HepG2 (cell line): ENCODE results near the gene TSPAN9. TPM values are rescaled to one million over a fixed set of nuclear protein-coding genes. Genes with fewer than 3 reads are reported as not detected.

Experiments used
- ATAC-seq: fragments of 200-7000 bp; cut with Tn5 transposase; 3 replicates; pipeline ENCODE4 v1.9.1; 2020; ENCODE audit warnings: mild to moderate bottlenecking, moderate library complexity
- BruUV-seq: library from RNA; stranded (reverse); fragments of 400-500 nt; replicated peaks from 2 replicates; lab custom pipeline; 2021; lab: Mats Ljungman, UMichigan
- CTCF ChIA-PET: fragments of 300-600 bp; formaldehyde crosslinking; extraction: SDS; loops from one replicate; lab custom pipeline; 2021; ENCODE audit warnings: low total read pairs, inconsistent platforms, low intra/inter-chr PET ratio; lab: Yijun Ruan, JAX
- POLR2A ChIA-PET: fragments of 350-600 bp; sonication (Branson Sonifier 250); formaldehyde crosslinking; loops from one replicate; lab custom pipeline; 2020; ENCODE audit warnings: antibody characterized with exemption, inconsistent platforms; lab: Yijun Ruan, JAX
- DNase-seq: peaks from one replicate; pipeline ENCODE4 v3.0.0-alpha.2; 2015; ENCODE audit warnings: low spot score
- FAIRE-seq: peaks from 3 replicates; lab custom pipeline; 2011; peaks lifted over from hg19 to GRCh38; lab: Jason Lieb, UNC
- H2AFZ ChIP-seq: one replicate; pipeline ENCODE4 v1.6.1; 2011; ENCODE audit warnings: low read length, inconsistent platforms
- H3K27ac ChIP-seq: fragments of 300-600 bp; 3 replicates; pipeline ENCODE4 v1.8.0; 2011; ENCODE audit warnings: mixed run types, mild to moderate bottlenecking, mixed read lengths, low read length, inconsistent platforms; ENCODE audit not compliant: insufficient read depth; ENCODE audit errors: extremely low read length
- H3K27me3 ChIP-seq, 2 experiments: fragments of 200-600 bp in 1 of 2; 2 replicates in 1 of 2; 3 replicates in 1 of 2; pipeline versions ENCODE4 v1.6.0 to v1.8.0; 2011; ENCODE audit warnings: low read length in 2 of 2, mild to moderate bottlenecking in 2 of 2, moderate library complexity in 2 of 2, inconsistent platforms in 1 of 2; ENCODE audit not compliant: insufficient read depth in 2 of 2, control insufficient read depth in 1 of 2
- H3K36me3 ChIP-seq, 2 experiments: fragments of 200-600 bp in 1 of 2; replicated peaks in 1 of 2; 2 replicates in 1 of 2; 3 replicates in 1 of 2; pipeline versions ENCODE4 v1.5.1 to v1.8.0; 2011; ENCODE audit warnings: low read length in 2 of 2, inconsistent platforms in 1 of 2; ENCODE audit not compliant: insufficient read depth in 2 of 2, control insufficient read depth in 1 of 2
- H3K4me1 ChIP-seq: 2 replicates; pipeline ENCODE4 v1.5.1; 2012; ENCODE audit warnings: low read length, inconsistent platforms; ENCODE audit not compliant: insufficient read depth
- H3K4me2 ChIP-seq: 2 replicates; pipeline ENCODE4 v1.6.0; 2011; ENCODE audit warnings: low read depth, low read length, inconsistent platforms
- H3K4me3 ChIP-seq, 3 experiments: fragments of 200-600 bp in 1 of 3; sonication (generic), shearing (Covaris generic) in 1 of 3; replicated peaks in 1 of 3; 2 replicates each; pipeline ENCODE4 v1.5.1; 2011 to 2016; ENCODE audit warnings: low read length in 3 of 3, inconsistent platforms in 2 of 3, low read depth in 2 of 3, mild to moderate bottlenecking in 2 of 3, control low read depth in 1 of 3, mixed read lengths in 1 of 3; ENCODE audit not compliant: insufficient read depth in 1 of 3
- H3K79me2 ChIP-seq: one replicate; pipeline ENCODE4 v1.6.1; 2011; ENCODE audit warnings: low read length, inconsistent platforms; ENCODE audit not compliant: insufficient read depth
- H3K9ac ChIP-seq: 2 replicates; pipeline ENCODE4 v1.6.0; 2011; ENCODE audit warnings: mild to moderate bottlenecking, low read depth, low read length, inconsistent platforms; ENCODE audit not compliant: insufficient read depth
- H3K9me3 ChIP-seq: 2 replicates; pipeline ENCODE4 v1.5.1; 2012; ENCODE audit warnings: mild to moderate bottlenecking, low read length
- H4K20me1 ChIP-seq: 2 replicates; pipeline ENCODE4 v1.6.0; 2011; ENCODE audit warnings: inconsistent platforms, mild to moderate bottlenecking, low read length, moderate library complexity; ENCODE audit not compliant: insufficient read depth
- ASH2L ChIP-seq: fragments of 300-600, 200-600 bp; sonication (generic); IDR thresholded peaks from 2 replicates; pipeline ENCODE4 v1.7.0; 2017; ENCODE audit warnings: low read depth, mild to moderate bottlenecking, moderate library complexity, mixed read lengths, low read length; ENCODE audit not compliant: insufficient read length
- BCL6 ChIP-seq: IDR thresholded peaks from 2 replicates; pipeline ENCODE4 v1.6.1; 2016; ENCODE audit warnings: missing genetic modification reagents, missing compliant biosample characterization
- SIN3B ChIP-seq: fragments of 150-350 bp; IDR thresholded peaks from 2 replicates; pipeline ENCODE4 v1.6.1; 2014; ENCODE audit warnings: low read length
- ZNF251 ChIP-seq: sonication (generic); formaldehyde crosslinking; IDR thresholded peaks from 2 replicates; pipeline ENCODE4 v1.9.0; 2021; ENCODE audit warnings: mild to moderate bottlenecking, missing genetic modification reagents
- ZNF260 ChIP-seq: sonication (generic); formaldehyde crosslinking; IDR thresholded peaks from 2 replicates; pipeline ENCODE4 v1.4.0; 2020; ENCODE audit warnings: missing genetic modification reagents, low read depth, mild to moderate bottlenecking, borderline replicate concordance
- ZNF33B ChIP-seq: sonication (generic); formaldehyde crosslinking; IDR thresholded peaks from 2 replicates; pipeline ENCODE4 v1.5.1; 2020; ENCODE audit warnings: mild to moderate bottlenecking, missing genetic modification reagents
- ZNF614 ChIP-seq: IDR thresholded peaks from 2 replicates; pipeline ENCODE4 v1.6.1; 2018; ENCODE audit warnings: missing biosample characterization, missing genetic modification reagents, inconsistent platforms, borderline replicate concordance
- ZNF766 ChIP-seq: sonication (generic); formaldehyde crosslinking; IDR thresholded peaks from 2 replicates; pipeline ENCODE4 v1.5.0; 2020; ENCODE audit warnings: missing genetic modification reagents, borderline replicate concordance
- whole genome bisulfite sequencing: methylation state at CpG from one replicate; pipeline ENCODE4 v1.1.6; 2017; ENCODE audit warnings: low lambda C conversion rate; 5-methylcytosine and 5-hydroxymethylcytosine counted together
- in situ Hi-C: cut with HindIII; loops from 2 replicates; pipeline ENCODE4 v1.10.0; 2017; ENCODE audit warnings: low pct_unique_long_range_greater_than_20kb; ENCODE audit not compliant: extremely low pct_ligation_motif_present
- intact Hi-C: fragments of 100-400 bp; cut with micrococcal nuclease; formaldehyde crosslinking; loops from one replicate; pipeline ENCODE4 v1.10.0; 2022; ENCODE audit not compliant: unreplicated experiment
- polyA plus RNA-seq, 8 experiments: library from polyadenylated mRNA; depleted of rRNA in 3 of 8; stranded (reverse) in 7 of 8; unstranded in 1 of 8; fragments of >200 nt; fragmentation: Illumina TruSeq in 4 of 8; extraction: Trizol in 4 of 8; gene quantifications; 2 replicates each; pipeline versions ENCODE4 v1.2.1 to v1.2.3, GENCODE V29; 2011 to 2016; ENCODE audit warnings: low read depth in 4 of 8, missing spikeins in 1 of 8, mixed read lengths in 1 of 8; ENCODE audit not compliant: insufficient read depth in 1 of 8
- total RNA-seq, 5 experiments: library from RNA; depleted of rRNA; stranded (reverse); fragments of >200 nt; fragmentation: Illumina TruSeq; extraction: Trizol; gene quantifications; 2 replicates each; pipeline ENCODE4 v1.2.3, GENCODE V29; 2016; ENCODE audit warnings: low read depth in 1 of 5
- TF ChIP-seq, protein P1 (sequence below): IDR thresholded peaks from 2 replicates; pipeline ENCODE4 v1.6.1; 2016; ENCODE audit warnings: missing biosample characterization, missing genetic modification reagents, low read depth
- TF ChIP-seq, protein P2 (sequence below): sonication (generic); formaldehyde crosslinking; IDR thresholded peaks from 2 replicates; pipeline ENCODE4 v1.4.0; 2020; ENCODE audit warnings: missing genetic modification reagents
- TF ChIP-seq, protein P3 (sequence below): sonication (generic); formaldehyde crosslinking; IDR thresholded peaks from 2 replicates; pipeline ENCODE4 v1.5.0; 2020; ENCODE audit warnings: mild to moderate bottlenecking, missing genetic modification reagents

TSPAN9 gene
- total and polyA plus RNA-seq, 2 of the 13 experiments (the other 11 are each of a cell fraction or from before 2014, with no cell fraction given) = 18.1 to 42.3 TPM

DNA sequence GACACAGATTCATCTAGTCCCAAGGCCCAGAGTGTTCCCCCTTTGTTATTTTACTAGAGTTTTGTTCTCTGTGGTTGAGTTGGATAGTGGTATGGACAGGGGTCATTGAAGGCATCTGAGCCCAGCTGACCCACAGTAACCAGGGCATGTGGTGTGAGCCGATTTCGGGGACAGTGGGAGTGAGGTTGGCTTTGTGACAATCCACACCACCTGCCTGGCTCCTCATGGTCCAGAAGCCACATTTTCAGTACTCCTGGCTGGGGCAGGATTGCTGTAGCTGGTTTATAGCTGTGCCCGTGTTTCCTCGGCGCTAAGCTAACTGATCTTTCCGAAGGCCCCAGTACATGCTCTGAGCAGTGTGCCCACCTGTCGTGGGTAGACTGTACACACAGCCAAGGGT, 116.0 kb downstream of the TSPAN9 start (continued):
- TF ChIP-seq, protein P1, sequence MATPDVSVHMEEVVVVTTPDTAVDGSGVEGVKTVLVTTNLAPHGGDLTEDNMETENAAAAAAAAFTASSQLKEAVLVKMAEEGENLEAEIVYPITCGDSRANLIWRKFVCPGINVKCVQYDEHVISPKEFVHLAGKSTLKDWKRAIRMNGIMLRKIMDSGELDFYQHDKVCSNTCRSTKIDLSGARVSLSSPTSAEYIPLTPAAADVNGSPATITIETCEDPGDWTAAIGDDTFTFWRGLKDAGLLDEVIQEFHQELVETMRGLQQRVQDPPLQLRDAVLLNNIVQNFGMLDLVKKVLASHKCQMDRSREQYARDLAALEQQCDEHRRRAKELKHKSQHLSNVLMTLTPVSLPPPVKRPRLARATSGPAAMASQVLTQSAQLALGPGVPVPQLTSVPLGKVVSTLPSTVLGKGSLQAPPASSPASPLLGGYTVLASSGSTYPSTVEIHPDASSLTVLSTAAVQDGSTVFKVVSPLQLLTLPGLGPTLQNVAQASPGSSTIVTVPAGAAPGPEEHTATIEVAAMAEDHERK (CRISPR knock-in tag) = no peak
- no peak for TF ChIP-seq ASH2L
- TF ChIP-seq ZNF260 (CRISPR knock-in tag) = no peak

DNA sequence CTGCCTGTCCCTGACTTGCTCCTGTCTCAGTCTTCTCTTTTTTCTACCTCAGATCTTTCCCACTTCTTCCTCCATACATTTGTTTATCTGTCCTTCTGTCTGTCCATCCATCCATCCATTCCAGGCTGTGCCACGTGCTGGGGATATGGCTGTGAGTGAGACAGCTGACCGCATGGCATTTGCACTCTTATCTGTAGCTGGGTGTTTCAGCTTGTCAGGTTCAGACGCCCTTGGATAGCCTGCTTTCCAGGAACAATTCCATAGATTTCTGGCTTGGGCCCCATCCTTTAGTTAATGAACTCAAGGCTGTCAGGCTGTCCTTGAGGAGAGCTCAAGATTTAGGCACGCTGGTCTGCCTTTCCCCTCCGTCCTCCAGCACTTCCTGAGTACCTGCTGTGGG, 116.6 kb downstream of the TSPAN9 start:
- WGBS = 94% methylated on average over 5 of the region's 5 CpGs

DNA sequence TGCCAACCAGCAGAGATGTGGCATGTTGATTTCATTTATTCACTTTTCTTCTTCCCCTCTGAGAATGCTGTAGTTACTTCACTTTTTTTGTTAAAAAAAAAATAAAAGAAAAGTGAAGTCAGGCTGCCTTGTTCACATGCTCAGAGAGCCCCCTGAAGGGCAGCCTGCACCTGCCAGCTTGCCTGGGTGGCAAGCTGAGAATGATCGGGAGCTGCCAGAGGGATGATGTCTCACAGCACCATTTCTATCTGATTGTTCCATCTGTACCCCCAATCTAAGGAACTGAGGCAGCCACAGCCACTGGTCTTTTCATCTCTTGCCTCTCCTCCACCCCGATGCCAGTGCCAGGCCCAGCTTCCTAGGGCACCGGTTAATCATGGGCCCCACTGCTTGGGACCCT, 118.2 kb downstream of the TSPAN9 start:
- H3K9ac ChIP-seq = no peak overlapping the region
- POLR2A ChIA-PET = no interaction called here
- ATAC-seq (no peak), FAIRE-seq (no peak), DNase-seq (no peak)
- no peaks in the 10 kb centered on the region for H3K79me2 ChIP-seq
- no peaks in the 10 kb centered on the region for H3K36me3 ChIP-seq
- H2AFZ ChIP-seq = no peak overlapping the region
- peaks cover 18% of the 10 kb centered on the region for H3K4me1 ChIP-seq
- H3K4me3 ChIP-seq = no peak overlapping the region
- H3K27ac ChIP-seq = no peak overlapping the region
- CTCF ChIA-PET = no interaction called here
- H3K27me3 ChIP-seq = no peaks in the 10 kb centered on the region
- no TSS peak for BruUV-seq
- in situ Hi-C loops (no loop called here), intact Hi-C loops (no loop called here)
- no peak overlapping the region for H3K4me2 ChIP-seq
- 100% methylated on average over 1 of the region's 3 CpGs for WGBS
- no peaks in the 10 kb centered on the region for H3K9me3 ChIP-seq
- H4K20me1 ChIP-seq = peaks cover 23% of the 10 kb centered on the region
- TF ChIP-seq ZNF251 (CRISPR knock-in tag) (no peak), ZNF766 (CRISPR knock-in tag) (no peak)
- TF ChIP-seq, protein P2, sequence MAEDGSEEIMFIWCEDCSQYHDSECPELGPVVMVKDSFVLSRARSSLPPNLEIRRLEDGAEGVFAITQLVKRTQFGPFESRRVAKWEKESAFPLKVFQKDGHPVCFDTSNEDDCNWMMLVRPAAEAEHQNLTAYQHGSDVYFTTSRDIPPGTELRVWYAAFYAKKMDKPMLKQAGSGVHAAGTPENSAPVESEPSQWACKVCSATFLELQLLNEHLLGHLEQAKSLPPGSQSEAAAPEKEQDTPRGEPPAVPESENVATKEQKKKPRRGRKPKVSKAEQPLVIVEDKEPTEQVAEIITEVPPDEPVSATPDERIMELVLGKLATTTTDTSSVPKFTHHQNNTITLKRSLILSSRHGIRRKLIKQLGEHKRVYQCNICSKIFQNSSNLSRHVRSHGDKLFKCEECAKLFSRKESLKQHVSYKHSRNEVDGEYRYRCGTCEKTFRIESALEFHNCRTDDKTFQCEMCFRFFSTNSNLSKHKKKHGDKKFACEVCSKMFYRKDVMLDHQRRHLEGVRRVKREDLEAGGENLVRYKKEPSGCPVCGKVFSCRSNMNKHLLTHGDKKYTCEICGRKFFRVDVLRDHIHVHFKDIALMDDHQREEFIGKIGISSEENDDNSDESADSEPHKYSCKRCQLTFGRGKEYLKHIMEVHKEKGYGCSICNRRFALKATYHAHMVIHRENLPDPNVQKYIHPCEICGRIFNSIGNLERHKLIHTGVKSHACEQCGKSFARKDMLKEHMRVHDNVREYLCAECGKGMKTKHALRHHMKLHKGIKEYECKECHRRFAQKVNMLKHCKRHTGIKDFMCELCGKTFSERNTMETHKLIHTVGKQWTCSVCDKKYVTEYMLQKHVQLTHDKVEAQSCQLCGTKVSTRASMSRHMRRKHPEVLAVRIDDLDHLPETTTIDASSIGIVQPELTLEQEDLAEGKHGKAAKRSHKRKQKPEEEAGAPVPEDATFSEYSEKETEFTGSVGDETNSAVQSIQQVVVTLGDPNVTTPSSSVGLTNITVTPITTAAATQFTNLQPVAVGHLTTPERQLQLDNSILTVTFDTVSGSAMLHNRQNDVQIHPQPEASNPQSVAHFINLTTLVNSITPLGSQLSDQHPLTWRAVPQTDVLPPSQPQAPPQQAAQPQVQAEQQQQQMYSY (CRISPR knock-in tag) = no peak
- TF ChIP-seq, protein P3, sequence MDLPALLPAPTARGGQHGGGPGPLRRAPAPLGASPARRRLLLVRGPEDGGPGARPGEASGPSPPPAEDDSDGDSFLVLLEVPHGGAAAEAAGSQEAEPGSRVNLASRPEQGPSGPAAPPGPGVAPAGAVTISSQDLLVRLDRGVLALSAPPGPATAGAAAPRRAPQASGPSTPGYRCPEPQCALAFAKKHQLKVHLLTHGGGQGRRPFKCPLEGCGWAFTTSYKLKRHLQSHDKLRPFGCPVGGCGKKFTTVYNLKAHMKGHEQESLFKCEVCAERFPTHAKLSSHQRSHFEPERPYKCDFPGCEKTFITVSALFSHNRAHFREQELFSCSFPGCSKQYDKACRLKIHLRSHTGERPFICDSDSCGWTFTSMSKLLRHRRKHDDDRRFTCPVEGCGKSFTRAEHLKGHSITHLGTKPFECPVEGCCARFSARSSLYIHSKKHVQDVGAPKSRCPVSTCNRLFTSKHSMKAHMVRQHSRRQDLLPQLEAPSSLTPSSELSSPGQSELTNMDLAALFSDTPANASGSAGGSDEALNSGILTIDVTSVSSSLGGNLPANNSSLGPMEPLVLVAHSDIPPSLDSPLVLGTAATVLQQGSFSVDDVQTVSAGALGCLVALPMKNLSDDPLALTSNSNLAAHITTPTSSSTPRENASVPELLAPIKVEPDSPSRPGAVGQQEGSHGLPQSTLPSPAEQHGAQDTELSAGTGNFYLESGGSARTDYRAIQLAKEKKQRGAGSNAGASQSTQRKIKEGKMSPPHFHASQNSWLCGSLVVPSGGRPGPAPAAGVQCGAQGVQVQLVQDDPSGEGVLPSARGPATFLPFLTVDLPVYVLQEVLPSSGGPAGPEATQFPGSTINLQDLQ (CRISPR knock-in tag) = no peak

More for the DNA sequence above, 116.6 kb downstream of the TSPAN9 start:
- H3K36me3 ChIP-seq = no peaks in the 10 kb centered on the region
- CTCF ChIA-PET = no interaction called here
- no peak for DNase-seq
- no peak for ATAC-seq
- in situ Hi-C loops = no loop called here
- peaks cover 20% of the 10 kb centered on the region for H4K20me1 ChIP-seq
- no peak for FAIRE-seq
- H3K79me2 ChIP-seq = no peaks in the 10 kb centered on the region
- H3K27ac ChIP-seq = no peak overlapping the region
- H3K9ac ChIP-seq = no peak overlapping the region
- no peak overlapping the region for H3K4me2 ChIP-seq
- H3K4me1 ChIP-seq = peaks cover 18% of the 10 kb centered on the region
- POLR2A ChIA-PET = no interaction called here
- no peaks in the 10 kb centered on the region for H3K27me3 ChIP-seq
- TF ChIP-seq ZNF33B (CRISPR knock-in tag) = no peak
- no peak for TF ChIP-seq ZNF614 (CRISPR knock-in tag)
- TF ChIP-seq SIN3B = no peak
- TF ChIP-seq BCL6 (CRISPR knock-in tag) = 0 out of 2 replicates have a peak, but pooled peaks have one; percentile 31
- TF ChIP-seq, all 625 proteins: peak for 1
- no peak overlapping the region for H3K4me3 ChIP-seq
- no TSS peak for BruUV-seq
- no peaks in the 10 kb centered on the region for H3K9me3 ChIP-seq
- no peak overlapping the region for H2AFZ ChIP-seq
- intact Hi-C loops = no loop called here
